Endodermal cell (in vitro differentiated cells): ENCODE results near the gene POLR3E. TPM values are rescaled to one million over a fixed set of nuclear protein-coding genes. Genes with fewer than 3 reads are reported as not detected.

Source experiments
- DNase-seq: peaks from one replicate; pipeline ENCODE4 v3.0.0-alpha.2; 2017
- H3K27ac ChIP-seq: 2 replicates; pipeline ENCODE4 v1.5.1; 2013; ENCODE audit warnings: mild to moderate bottlenecking, low read depth, low read length, moderate library complexity
- H3K27me3 ChIP-seq: 2 replicates; pipeline ENCODE4 v1.6.1; 2013; ENCODE audit warnings: mild to moderate bottlenecking, low read length, moderate library complexity; ENCODE audit not compliant: insufficient read depth, control insufficient read depth, poor library complexity, severe bottlenecking
- H3K36me3 ChIP-seq: 2 replicates; pipeline ENCODE4 v1.7.0; 2013; ENCODE audit warnings: mild to moderate bottlenecking, low read length, moderate library complexity; ENCODE audit not compliant: control insufficient read depth, insufficient read depth
- H3K4me1 ChIP-seq: one replicate; pipeline ENCODE4 v1.7.0; 2013; ENCODE audit warnings: low read length; ENCODE audit not compliant: control insufficient read depth, insufficient read depth
- H3K4me3 ChIP-seq: 2 replicates; pipeline ENCODE4 v1.5.1; 2013; ENCODE audit warnings: mild to moderate bottlenecking, low read length, moderate library complexity
- H3K9ac ChIP-seq: 2 replicates; pipeline ENCODE4 v1.6.1; 2013; ENCODE audit warnings: mild to moderate bottlenecking, low read length, moderate library complexity; ENCODE audit not compliant: poor library complexity, severe bottlenecking; ENCODE audit errors: extremely low read depth
- H3K9me3 ChIP-seq: 2 replicates; pipeline ENCODE4 v1.6.1; 2013; ENCODE audit warnings: mild to moderate bottlenecking, low read length, moderate library complexity; ENCODE audit not compliant: control insufficient read depth
- H3K27ac Mint-ChIP-seq: 2 replicates; pipeline ENCODE4 v1.8.0; 2020; ENCODE audit warnings: mixed read lengths
- H3K27me3 Mint-ChIP-seq: 2 replicates; pipeline ENCODE4 v1.8.0; 2021; ENCODE audit warnings: mild to moderate bottlenecking, mixed read lengths; ENCODE audit not compliant: insufficient read depth
- H3K36me3 Mint-ChIP-seq: 2 replicates; pipeline ENCODE4 v1.8.0; 2020; ENCODE audit warnings: low read depth, mixed read lengths
- H3K4me1 Mint-ChIP-seq: 2 replicates; pipeline ENCODE4 v1.8.0; 2020; ENCODE audit warnings: mixed read lengths
- H3K4me3 Mint-ChIP-seq: 2 replicates; pipeline ENCODE4 v1.8.0; 2020; ENCODE audit warnings: mild to moderate bottlenecking, moderate library complexity, mixed read lengths
- H3K9me3 Mint-ChIP-seq: 2 replicates; pipeline ENCODE4 v1.8.0; 2020; ENCODE audit warnings: mild to moderate bottlenecking, mixed read lengths
- CTCF ChIP-seq: fragments of 200-600 bp; sonication (generic); conservative IDR thresholded peaks from 2 replicates; pipeline ENCODE4 v1.5.0; 2021; ENCODE audit warnings: antibody characterized with exemption, mild to moderate bottlenecking
- WGBS, 2 experiments: methylation state at CpG; one replicate each; pipeline versions ENCODE4 v1.1.5 to v1.1.7; 2013; ENCODE audit warnings: missing lambda C conversion rate in 2 of 2, mixed read lengths in 1 of 2; ENCODE audit not compliant: insufficient coverage in 1 of 2, insufficient read length in 1 of 2; 5-methylcytosine and 5-hydroxymethylcytosine counted together
- total RNA-seq, 2 donors: library from RNA; stranded (reverse); fragmentation: NEBNext Ultra II Directional in 1 of 2; extraction: Animal tissue kit (Norgen Biotek cat#: 25700) in 1 of 2; gene quantifications; 2 replicates in 1 of 2; 3 replicates in 1 of 2; pipeline ENCODE4 v1.2.1, GENCODE V29; 2021

The POLR3E gene
- total RNA-seq, 2 donors from 2014 or later: 73.1 to 73.6 TPM

DNA sequence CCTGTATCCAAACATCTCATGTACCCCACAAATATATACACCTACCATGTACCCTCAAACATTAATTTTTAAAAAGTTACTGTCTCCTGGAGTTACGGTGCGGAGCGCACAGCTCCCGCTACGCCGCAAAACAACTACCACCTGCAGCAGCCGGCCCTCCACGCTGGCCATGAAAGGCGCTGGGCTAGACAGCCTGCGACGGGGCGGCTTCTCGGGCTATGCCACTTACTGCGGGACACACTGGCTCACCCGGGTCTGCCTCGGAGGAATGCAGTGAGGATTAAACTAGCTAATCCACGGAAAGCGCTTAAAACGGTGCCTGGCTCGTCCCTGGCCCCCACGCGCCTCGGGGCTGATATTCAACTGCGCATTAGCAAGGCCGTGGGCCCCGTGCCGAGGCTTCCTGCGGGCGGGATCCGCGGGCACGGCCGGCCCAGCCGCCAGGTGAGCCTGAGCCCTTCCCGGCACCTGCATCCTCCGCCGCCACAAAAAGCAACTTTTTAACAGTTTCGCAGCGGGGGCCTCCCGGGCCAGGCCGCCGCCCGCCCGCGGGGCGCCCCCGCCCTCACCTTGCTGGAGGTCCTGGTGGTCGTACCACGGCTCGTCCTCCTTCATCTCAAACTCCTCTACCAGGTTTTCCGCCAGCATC lies 76.6 kb downstream of the POLR3E start:
- H3K9me3 Mint-ChIP-seq: no peaks in the 10 kb centered on the region
- peaks cover 17% of the 10 kb centered on the region for H3K36me3 ChIP-seq
- H3K27ac Mint-ChIP-seq: no peak overlapping the region
- H3K4me1 ChIP-seq: peaks cover 2% of the 10 kb centered on the region
- 1% methylated on average over 36 to 51 of the region's 51 CpGs for WGBS, 2 experiments
- H3K4me3 Mint-ChIP-seq: peak overlapping the region; percentile 77
- H3K4me3 ChIP-seq: peak overlapping the region; percentile 95
- H3K27ac ChIP-seq: no peak overlapping the region
- H3K27me3 ChIP-seq: no peaks in the 10 kb centered on the region
- peaks cover 10% of the 10 kb centered on the region for H3K27me3 Mint-ChIP-seq
- no peaks in the 10 kb centered on the region for H3K9me3 ChIP-seq
- H3K4me1 Mint-ChIP-seq: peaks cover 31% of the 10 kb centered on the region
- peak; percentile 78 for DNase-seq
- peaks cover 8% of the 10 kb centered on the region for H3K36me3 Mint-ChIP-seq
- no peak for TF ChIP-seq CTCF
- H3K9ac ChIP-seq: peak overlapping the region; percentile 76

DNA sequence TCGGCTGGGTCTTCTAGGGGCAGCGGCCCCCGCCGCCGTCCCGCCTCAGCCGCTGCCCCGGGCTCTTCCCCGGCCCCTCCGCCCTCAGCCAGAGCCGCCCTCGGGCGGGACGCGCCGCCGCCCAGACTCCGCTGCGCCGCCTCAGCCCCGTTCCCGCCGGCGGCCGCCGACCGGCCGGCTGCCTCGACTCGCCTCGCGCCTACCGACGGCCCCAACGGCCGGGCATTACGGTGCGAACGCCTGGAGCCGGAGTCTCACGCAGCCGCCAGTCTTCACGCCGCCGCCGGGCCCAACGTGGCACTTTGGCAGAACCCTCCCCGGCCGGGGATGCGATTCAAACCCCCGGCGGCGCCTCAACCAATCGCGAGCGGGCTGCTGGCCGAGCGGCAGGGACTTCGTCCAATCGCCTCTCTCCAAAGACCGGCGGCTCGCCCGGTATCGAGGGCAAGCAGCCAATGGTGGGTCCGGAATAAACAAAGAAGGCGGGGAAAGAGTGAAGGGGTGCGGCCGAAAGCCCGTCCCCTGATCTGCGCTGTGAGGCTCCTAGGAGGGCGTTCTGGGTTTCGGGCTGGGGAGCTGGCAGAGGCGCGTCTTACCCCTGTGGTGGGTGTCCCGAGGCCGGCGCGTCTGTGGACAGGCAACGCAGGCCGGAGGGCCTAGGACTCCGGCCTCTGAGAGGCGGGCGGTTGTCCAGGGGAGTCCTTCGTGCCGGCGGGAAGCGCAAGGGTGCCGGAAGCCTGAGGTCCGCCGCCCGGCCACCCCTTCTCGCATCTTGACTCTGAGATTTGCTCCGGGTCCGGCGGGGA lies 77.3 kb downstream of the POLR3E start, which contains the start of gene CDR2:
Gene CDR2, minus strand, starts transcription at position 309 of the 806 bp plus-strand sequence. CDS start 310 bp downstream, outside the sequence.
- H3K4me1 ChIP-seq: peaks cover 2% of the 10 kb centered on the region
- no peaks in the 10 kb centered on the region for H3K27me3 ChIP-seq
- peak within 1 kb of the TSS; percentile 76 for H3K9ac ChIP-seq
- WGBS, 2 experiments: 0% methylated on average over 40 to 96 of the region's 96 CpGs
- Mint-ChIP-seq H3K4me3 (peak within 1 kb of the TSS; percentile 77), H3K27me3 (peaks cover 10% of the 10 kb centered on the region), H3K27ac (peak within 1 kb of the TSS; percentile 92), H3K4me1 (peaks cover 25% of the 10 kb centered on the region), H3K9me3 (no peaks in the 10 kb centered on the region), H3K36me3 (peaks cover 8% of the 10 kb centered on the region)
- TF ChIP-seq CTCF: no peak
- H3K36me3 ChIP-seq: peaks cover 17% of the 10 kb centered on the region
- no peaks in the 10 kb centered on the region for H3K9me3 ChIP-seq
- DNase-seq: peak; percentile 99
- H3K27ac ChIP-seq: no peak within 1 kb of the TSS
- peak within 1 kb of the TSS; percentile 95 for H3K4me3 ChIP-seq

- no peaks in the 10 kb centered on the region for H3K27me3 ChIP-seq
- 14 to 27% methylated on average over 20 to 24 of the region's 28 CpGs for WGBS, 2 experiments
- no peak overlapping the region for H3K27ac ChIP-seq
- peaks cover 2% of the 10 kb centered on the region for H3K4me1 ChIP-seq
- H3K36me3 Mint-ChIP-seq: peaks cover 8% of the 10 kb centered on the region
- H3K9me3 ChIP-seq: no peaks in the 10 kb centered on the region
- DNase-seq: no peak
- no peak for TF ChIP-seq CTCF
- H3K9ac ChIP-seq: no peak overlapping the region
- H3K36me3 ChIP-seq: peaks cover 13% of the 10 kb centered on the region
- H3K4me1 Mint-ChIP-seq: peaks cover 21% of the 10 kb centered on the region
- H3K4me3 Mint-ChIP-seq: peak overlapping the region; percentile 77
- H3K27ac Mint-ChIP-seq: peak overlapping the region; percentile 92
- H3K27me3 Mint-ChIP-seq: peaks cover 10% of the 10 kb centered on the region
- H3K9me3 Mint-ChIP-seq: no peaks in the 10 kb centered on the region
- H3K4me3 ChIP-seq: peak overlapping the region; percentile 95
Measured at GRCh38 chr16:22375117-22375962, 78.1 kb downstream of the POLR3E start.
